GM21529 (cell line): ENCODE measurements around the gene NUTM2B.
"Not testable (repeated sequence)": the region's sequence is repeated elsewhere in the genome, so short reads cannot be mapped to it uniquely, and the experiment has no call there.

Experiments used
- ATAC-seq: cut with Tn5 transposase; IDR thresholded peaks from one replicate; pipeline ENCODE4 v1.9.1; 2021; ENCODE audit not compliant: unreplicated experiment

NUTM2B gene

GRCh38 chr10:79720000-79720399 is 17.0 kb downstream of the NUTM2B start:
- ATAC-seq = not testable (repeated sequence)

GRCh38 chr10:79726620-79727019 is 23.6 kb downstream of the NUTM2B start:
- not testable (repeated sequence) for ATAC-seq

- ATAC-seq = not testable (repeated sequence)
Measured at GRCh38 chr10:79744844-79745243, 41.8 kb downstream of the NUTM2B start.

GRCh38 chr10:79748510-79748909 is 45.5 kb downstream of the NUTM2B start:
- not testable (repeated sequence) for ATAC-seq

- not testable (repeated sequence) for ATAC-seq
Measured at GRCh38 chr10:79753601-79754000, 50.6 kb downstream of the NUTM2B start.

GRCh38 chr10:79758297-79758993 is 55.4 kb downstream of the NUTM2B start:
- not testable (repeated sequence) for ATAC-seq
